Fibroblast of peridontal ligament (primary cell): ENCODE results near the gene RASA3.

ENCODE experiments used
- DNase-seq: peaks from one replicate; pipeline ENCODE4 v3.0.0-alpha.2; 2010; ENCODE audit errors: extremely low read depth

RASA3 gene

GRCh38 chr13:114054264-114054663 is 78.2 kb downstream of the RASA3 start:
- DNase-seq = no peak

GRCh38 chr13:114053026-114053425 is 79.4 kb downstream of the RASA3 start:
- DNase-seq = peak; percentile 53

DNA sequence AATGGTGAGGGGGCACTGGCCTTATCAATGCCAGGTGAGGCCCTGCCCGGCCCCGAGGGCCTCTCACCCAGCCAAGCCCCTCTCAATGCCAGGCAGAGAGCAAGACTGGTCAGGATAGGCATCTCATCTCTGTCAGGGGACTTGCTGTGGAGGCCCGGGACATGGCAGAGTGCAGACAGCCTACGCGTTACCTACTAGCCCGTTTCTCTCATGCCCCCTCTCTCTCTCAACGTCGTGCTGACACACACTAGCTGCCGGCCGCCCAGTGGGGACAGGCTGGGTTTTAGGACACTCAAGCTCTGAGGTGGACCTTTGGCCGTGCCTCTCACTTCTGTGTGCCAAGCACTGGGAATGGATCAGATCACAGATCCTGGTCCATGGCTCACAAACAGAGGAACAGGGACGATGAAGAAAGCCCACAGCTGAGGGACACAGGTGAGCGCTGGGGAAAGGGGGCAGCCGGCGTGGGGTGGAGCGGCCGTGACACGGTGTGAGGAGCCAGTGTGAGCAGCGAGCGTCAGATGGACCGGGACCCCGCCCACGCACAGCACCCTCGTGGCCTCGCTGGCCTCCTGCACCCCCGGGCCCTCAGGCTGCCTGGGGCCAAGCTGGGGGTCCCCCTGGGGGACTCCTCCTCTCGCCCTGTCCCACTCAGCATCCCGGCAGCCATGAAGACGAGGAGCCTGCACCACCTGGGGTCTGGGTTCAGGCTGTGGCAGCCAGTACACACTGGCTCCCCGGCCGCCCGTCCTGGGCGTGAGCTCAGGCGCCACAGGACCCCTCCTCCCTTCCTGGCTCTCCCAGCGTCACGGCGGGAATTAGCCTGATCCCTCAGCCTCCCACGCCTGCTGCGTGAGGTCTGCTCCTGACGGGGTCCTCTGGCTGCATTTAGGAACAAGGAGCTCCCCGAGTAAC is 81.6 kb downstream of the RASA3 start:
- no peak for DNase-seq

DNA sequence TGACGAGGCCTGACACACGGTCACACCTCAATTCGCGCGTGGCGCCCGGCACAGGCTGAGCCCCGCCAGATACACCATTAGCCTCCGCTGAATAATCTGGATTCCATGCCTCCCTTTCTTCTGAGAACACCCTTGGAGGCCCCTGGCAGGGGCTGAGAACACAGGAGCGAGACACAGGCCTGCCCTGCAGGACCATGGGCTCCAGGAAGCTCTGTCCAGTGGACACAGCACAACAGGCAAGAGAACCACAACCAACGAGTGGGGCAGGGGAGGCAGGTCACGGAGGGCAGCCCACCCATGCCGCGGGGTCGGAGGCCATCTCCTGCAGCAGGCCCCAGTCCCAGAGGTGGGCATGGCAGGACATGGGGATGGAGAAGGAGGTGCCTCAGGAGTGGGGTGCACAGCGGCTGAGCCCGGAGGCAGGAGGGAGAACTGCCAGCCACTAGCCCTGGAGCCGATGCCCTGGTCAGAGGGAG is 82.8 kb downstream of the RASA3 start:
- no peak for DNase-seq

GRCh38 chr13:114049026-114049425 is 83.4 kb downstream of the RASA3 start:
- no peak for DNase-seq

DNA sequence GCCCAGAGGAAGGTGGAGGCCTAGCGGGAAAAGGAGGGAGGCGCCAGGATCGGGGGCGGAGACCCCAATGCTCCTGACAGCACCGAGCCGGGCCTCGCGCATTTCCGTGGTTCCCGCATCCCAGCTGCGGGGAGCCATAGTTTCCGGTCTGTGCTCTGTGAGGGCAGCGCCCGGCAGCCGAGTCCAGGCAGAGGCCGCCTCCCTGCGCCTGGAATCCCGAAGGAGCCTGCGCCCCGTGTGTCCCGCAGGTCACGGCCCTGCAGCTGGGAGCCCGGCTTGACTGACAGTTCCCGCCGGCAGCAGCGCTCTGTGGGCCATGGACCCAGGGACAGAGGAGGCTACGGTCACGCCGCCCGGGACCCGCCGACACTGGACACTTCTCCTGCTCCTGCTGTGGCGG is 84.0 kb downstream of the RASA3 start:
- DNase-seq = no peak

GRCh38 chr13:114047358-114047881 is 85.0 kb downstream of the RASA3 start:
- no peak for DNase-seq

GRCh38 chr13:114046431-114046975 is 85.9 kb downstream of the RASA3 start:
- no peak for DNase-seq

- DNase-seq = no peak
Measured at GRCh38 chr13:114045113-114045735, 87.2 kb downstream of the RASA3 start.

DNA sequence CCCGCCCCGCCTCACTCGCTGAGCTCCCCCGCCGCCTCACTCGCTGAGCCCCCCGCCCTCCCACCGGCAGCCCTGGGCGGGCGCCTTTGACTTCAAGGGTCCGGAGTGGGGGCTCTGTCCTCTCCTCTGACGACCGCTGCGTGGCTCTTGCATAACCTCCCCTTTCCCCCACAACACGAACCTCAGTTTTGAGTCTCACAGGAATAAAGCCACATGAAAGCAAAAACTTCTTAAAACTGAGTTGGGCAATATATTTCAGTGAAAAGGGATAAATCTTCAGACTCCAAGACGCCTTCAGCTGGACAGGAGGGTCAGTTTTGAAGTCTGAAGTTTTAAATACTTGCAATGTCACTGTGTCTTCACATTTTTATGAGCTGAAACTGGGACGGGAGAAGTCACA is 87.9 kb downstream of the RASA3 start:
- DNase-seq = peak; percentile 88

DNA sequence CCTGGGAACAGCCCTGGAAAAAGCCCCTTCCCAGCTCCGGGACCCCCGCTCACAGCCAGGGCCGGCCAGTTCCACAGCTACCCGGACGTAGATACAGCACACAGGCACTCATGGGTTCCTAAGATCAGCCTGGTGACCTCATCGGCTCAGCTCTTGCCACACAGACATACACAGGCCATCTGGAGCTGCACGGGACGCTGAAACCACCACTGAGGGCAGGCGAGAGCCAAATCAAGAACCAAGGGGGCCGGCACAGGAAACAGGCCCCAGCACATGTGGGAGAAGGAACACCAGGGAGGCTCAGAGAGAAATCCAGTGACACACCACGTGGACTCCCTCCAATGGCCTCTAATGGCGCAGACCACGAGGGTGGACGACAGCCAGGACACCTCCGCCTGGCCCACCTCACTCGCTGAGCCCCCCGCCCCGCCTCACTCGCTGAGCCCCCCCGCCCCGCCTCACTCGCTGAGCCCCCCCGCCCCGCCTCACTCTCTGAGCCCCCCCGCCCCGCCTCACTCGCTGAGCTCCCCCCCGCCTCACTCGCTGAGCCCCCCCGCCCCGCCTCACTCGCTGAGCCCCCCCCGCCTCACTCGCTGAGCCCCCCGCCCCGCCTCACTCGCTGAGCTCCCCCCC is 88.9 kb downstream of the RASA3 start:
- DNase-seq = peak; percentile 82

GRCh38 chr13:114042066-114042815 is 90.2 kb downstream of the RASA3 start:
- no peak for DNase-seq

DNA sequence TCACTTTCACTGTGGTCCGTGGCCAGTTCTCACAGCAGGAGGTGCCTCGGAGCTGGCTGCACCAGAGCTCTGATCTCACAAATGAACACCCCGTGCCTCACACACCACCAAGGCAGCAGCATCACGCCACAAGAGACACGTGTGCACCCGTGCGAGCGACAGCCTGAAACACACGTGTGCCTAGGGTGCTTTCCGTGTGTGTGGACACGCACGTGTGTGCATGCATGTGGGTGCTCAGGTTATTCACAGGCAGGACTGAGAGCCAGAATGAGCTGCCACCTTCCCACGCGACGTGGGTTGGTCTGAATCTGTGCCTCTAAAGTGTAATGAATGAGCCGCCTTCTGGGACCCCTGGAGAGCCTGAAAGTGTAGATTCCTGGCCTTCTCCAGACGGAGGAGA is 90.9 kb downstream of the RASA3 start:
- DNase-seq = no peak

GRCh38 chr13:114039471-114040141 is 92.8 kb downstream of the RASA3 start:
- DNase-seq = no peak

GRCh38 chr13:114038900-114039299 is 93.5 kb downstream of the RASA3 start:
- no peak for DNase-seq

DNA sequence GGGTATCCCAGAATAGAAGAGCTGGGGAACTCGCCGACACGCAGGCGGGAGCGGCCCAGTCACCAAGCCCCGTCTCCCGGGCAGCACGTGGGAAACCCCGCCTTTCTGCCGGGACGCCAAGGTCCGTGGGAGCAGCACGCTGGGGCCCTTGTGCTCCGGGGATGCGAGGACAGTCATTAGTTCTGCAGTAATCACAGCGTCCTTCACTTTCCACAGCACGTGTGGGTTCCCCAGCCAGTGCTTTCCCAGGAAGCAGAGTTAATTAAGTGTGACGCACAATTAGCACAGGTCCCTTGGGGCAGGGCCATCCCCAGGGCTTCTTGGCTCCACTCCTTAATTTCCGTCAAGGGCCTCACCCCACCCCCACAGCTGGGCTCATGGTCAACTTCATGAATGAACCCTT is 94.2 kb downstream of the RASA3 start:
- no peak for DNase-seq

DNA sequence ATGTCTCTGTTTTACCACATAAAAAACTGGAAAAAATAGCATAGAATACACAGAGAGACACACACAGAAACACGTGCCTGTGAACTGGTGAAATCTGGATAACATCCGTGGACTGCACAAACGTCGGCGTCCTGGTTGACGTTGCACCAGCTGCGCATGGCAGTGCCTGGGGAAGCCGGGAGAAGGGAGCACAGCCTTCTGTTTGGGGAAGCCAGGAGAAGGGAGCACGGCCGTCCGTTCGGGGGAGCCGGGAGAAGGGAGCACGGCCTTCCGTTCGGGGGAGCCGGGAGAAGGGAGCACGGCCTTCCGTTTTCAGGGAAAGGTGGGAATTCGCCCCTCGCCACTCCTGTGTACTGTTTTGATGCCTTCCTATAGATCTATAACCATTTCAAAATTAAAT is 94.7 kb downstream of the RASA3 start:
- no peak for DNase-seq

DNA sequence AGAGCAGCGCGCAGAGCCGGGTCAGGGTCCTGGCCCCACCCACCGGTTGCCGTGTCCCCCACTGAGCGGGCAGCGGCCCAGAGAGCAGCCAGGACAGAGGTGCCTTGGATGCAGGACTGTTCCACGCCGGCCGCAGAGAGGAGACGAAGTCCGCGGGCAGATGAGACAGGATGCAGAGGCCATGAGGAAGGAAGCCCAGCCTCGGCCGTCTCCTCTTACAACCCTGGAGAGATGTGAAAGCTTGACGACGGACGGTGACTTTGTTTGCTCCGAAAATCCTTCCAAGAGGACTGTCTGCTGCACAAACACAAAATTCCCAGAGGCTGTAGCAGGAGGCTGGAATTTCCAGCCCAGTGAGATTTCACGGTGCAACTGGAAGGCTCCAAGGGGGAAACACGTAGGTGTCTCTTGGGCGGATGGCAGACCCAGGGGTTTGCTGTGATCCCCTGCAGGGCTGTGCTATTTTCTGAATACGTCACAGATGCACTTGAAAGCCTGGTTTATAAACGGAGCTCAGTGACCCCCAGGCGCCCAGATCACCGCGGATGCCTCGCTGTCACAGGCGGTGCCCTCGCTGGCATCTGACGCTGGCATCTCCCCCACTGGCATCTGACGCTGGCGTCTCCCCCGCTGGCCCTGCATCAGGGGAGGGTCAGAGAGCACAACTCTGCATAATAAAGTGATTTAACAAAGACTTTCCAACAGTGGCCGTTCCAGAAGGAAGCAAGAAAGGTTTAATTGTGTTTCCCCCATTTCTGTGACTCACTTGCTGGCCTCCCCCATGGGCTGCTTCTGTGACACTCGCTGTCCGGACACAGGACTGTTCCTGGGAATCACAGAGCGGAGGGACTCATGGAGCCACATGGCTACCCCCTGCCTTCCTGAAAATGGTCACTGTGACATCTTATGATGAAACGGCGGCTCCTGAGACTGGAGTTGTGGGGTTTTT is 96.6 kb downstream of the RASA3 start:
- peak; percentile 25 for DNase-seq

DNA sequence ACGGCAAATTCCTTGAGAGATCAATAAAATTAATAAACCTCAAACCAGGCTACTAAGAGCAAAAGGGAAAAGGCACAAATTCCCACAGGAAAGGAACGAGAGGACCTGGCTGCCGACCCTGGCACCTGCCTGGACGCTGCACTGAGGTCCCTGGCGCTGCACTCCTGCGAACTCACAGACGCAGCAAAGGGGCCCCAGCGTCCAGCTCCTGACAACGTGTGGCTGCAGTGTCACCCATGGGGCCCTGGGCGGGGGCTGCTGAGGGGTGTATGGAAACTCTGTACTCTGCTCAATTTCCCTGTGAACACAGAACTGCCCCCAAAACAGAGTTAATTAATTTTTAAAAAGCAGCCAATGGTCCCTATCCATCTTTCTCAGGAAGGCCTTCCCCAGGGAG is 97.2 kb downstream of the RASA3 start:
- DNase-seq = no peak

DNA sequence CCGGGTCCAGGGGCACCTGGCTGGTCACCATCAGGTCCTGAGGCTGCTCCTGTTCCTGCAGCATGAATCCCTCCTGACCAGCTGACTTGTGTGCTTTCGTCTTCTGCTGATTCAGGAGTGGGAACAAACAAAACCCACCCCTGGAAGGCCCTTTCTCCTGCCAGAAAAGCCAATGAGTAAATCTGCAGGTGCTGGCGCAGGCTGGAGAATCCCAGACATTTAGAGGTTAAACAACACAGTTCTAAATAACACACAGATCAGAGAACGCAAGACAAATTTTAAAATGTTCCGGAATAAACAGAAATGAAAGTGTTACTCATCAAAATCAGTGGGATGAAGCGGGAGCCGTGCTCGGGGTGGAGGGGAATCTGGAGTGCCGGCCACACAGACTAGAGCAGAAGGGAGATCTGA is 97.9 kb downstream of the RASA3 start:
- peak; percentile 50 for DNase-seq
